ENCODE measurements around the gene CDA. TPM values are rescaled to one million over a fixed set of nuclear protein-coding genes. Genes with fewer than 3 reads are reported as not detected.

The CDA gene
- total RNA-seq, 1 experiment from 2014 or later: 0.62 TPM

GRCh38 chr1:20578062-20578461, 10.8 kb upstream of the CDA start:
- intact Hi-C loops (cut with micrococcal nuclease; ENCODE audit: unreplicated experiment) (no loop called here), in situ Hi-C loops (cut with HindIII; ENCODE audit: low pct_unique_long_range_greater_than_20kb, low sequenced_read_pairs) (no loop called here)
- no TSS peak for BruUV-seq (replicated peaks)
- no peak overlapping the region for H3K27ac ChIP-seq (ENCODE audit: low read length)
- H3K4me3 ChIP-seq (ENCODE audit: low read depth in 2 of 2, low read length in 2 of 2): no peak overlapping the region
- DNase-seq (ENCODE audit: low read depth, low spot score) (no peak), ATAC-seq (no peak)
- 0 out of 2 replicates have a peak, but pooled peaks cover 3% of the 10 kb centered on the region for H3K4me1 ChIP-seq (ENCODE audit: control insufficient read depth, insufficient read depth, low read length)
- H3K9me3 ChIP-seq (ENCODE audit: control insufficient read depth, insufficient read depth, low read depth, low read length): no peaks in the 10 kb centered on the region
- ChIA-PET POLR2A (no interaction called here), CTCF (no interaction called here)
- H3K27me3 ChIP-seq (ENCODE audit: control insufficient read depth, insufficient read depth, low read length): no peaks in the 10 kb centered on the region
- TF ChIP-seq TCF7L2 (IDR thresholded peaks at IDR 0.05; ENCODE audit: low read depth, low read length): no peak
- H3K36me3 ChIP-seq (ENCODE audit: control insufficient read depth, insufficient read depth, low read length): no peaks in the 10 kb centered on the region

DNA sequence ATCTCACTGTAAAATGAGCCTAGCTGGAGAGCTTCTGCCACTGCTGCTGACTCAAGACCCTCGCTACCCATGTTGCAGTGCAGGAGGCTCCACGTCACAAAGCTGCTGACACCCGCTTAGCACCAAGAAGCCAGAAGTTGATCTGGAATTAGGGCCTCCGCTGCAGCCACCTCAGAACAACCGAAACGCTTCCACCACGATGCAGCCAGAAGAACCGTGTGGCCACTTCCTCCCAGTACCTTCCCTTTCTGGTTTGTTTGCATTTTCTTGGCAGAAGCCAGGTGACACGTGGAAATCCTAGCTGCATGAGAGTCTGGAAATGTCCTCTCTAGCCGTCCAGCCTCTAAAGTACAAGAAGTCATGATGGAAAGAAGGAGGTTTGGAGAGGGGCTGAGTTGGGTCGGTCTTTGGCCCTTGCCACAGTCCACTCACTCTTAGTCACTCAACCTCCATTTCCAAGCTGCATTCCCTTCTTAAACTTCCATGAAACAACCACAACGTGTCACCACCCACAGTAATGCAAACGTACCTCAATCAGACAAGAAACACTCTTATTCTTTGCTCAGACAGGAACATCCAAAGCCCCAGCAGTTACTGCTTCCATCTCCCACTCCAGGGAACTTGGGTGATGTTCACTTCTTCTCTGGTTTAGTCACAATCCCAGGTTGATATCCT, 10.0 kb upstream of the CDA start:
- H3K4me3 ChIP-seq (ENCODE audit: low read depth in 2 of 2, low read length in 2 of 2): no peak overlapping the region
- in situ Hi-C loops (cut with HindIII; ENCODE audit: low pct_unique_long_range_greater_than_20kb, low sequenced_read_pairs): no loop called here
- H3K27me3 ChIP-seq (ENCODE audit: control insufficient read depth, insufficient read depth, low read length): no peaks in the 10 kb centered on the region
- BruUV-seq (replicated peaks): no TSS peak
- ChIA-PET CTCF (no interaction called here), POLR2A (no interaction called here)
- H3K4me1 ChIP-seq (ENCODE audit: control insufficient read depth, insufficient read depth, low read length): 0 out of 2 replicates have a peak, but pooled peaks cover 3% of the 10 kb centered on the region
- no peak for ATAC-seq
- no peaks in the 10 kb centered on the region for H3K36me3 ChIP-seq (ENCODE audit: control insufficient read depth, insufficient read depth, low read length)
- H3K27ac ChIP-seq (ENCODE audit: low read length): no peak overlapping the region
- no peak for DNase-seq (ENCODE audit: low read depth, low spot score)
- intact Hi-C loops (cut with micrococcal nuclease; ENCODE audit: unreplicated experiment): no loop called here
- no peaks in the 10 kb centered on the region for H3K9me3 ChIP-seq (ENCODE audit: control insufficient read depth, insufficient read depth, low read depth, low read length)
- no peak for TF ChIP-seq POLR2AphosphoS5 (IDR thresholded peaks at IDR 0.05; ENCODE audit: low read depth, low read length)
- TF ChIP-seq TCF7L2 (IDR thresholded peaks at IDR 0.05; ENCODE audit: low read depth, low read length): no peak
- TF ChIP-seq, protein P1, sequence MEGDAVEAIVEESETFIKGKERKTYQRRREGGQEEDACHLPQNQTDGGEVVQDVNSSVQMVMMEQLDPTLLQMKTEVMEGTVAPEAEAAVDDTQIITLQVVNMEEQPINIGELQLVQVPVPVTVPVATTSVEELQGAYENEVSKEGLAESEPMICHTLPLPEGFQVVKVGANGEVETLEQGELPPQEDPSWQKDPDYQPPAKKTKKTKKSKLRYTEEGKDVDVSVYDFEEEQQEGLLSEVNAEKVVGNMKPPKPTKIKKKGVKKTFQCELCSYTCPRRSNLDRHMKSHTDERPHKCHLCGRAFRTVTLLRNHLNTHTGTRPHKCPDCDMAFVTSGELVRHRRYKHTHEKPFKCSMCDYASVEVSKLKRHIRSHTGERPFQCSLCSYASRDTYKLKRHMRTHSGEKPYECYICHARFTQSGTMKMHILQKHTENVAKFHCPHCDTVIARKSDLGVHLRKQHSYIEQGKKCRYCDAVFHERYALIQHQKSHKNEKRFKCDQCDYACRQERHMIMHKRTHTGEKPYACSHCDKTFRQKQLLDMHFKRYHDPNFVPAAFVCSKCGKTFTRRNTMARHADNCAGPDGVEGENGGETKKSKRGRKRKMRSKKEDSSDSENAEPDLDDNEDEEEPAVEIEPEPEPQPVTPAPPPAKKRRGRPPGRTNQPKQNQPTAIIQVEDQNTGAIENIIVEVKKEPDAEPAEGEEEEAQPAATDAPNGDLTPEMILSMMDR (IDR thresholded peaks at IDR 0.05): no peak
- no peak for TF ChIP-seq REST (IDR thresholded peaks at IDR 0.05; ENCODE audit: insufficient read depth in 1 of 2, low read depth in 2 of 2, low read length in 1 of 2)
- TF ChIP-seq SIN3A (IDR thresholded peaks at IDR 0.05; ENCODE audit: borderline replicate concordance, insufficient read depth, low read depth, low read length): no peak

- Histone ChIP-seq H3K27ac (ENCODE audit: low read length) (no peak overlapping the region), H3K4me3 (ENCODE audit: low read depth in 2 of 2, low read length in 2 of 2) (no peak overlapping the region), H3K27me3 (ENCODE audit: control insufficient read depth, insufficient read depth, low read length) (no peaks in the 10 kb centered on the region), H3K9me3 (ENCODE audit: control insufficient read depth, insufficient read depth, low read depth, low read length) (no peaks in the 10 kb centered on the region), H3K4me1 (ENCODE audit: control insufficient read depth, insufficient read depth, low read length) (peaks cover 3% of the 10 kb centered on the region; the same call in 1 of the 2 replicates), H3K36me3 (ENCODE audit: control insufficient read depth, insufficient read depth, low read length) (no peaks in the 10 kb centered on the region)
- in situ Hi-C loops (cut with HindIII; ENCODE audit: low pct_unique_long_range_greater_than_20kb, low sequenced_read_pairs): no loop called here
- intact Hi-C loops (cut with micrococcal nuclease; ENCODE audit: unreplicated experiment): no loop called here
- ChIA-PET POLR2A (no interaction called here), CTCF (no interaction called here)
- no peak for DNase-seq (ENCODE audit: low read depth, low spot score)
- TF ChIP-seq REST (IDR thresholded peaks at IDR 0.05; ENCODE audit: insufficient read depth in 1 of 2, low read depth in 2 of 2, low read length in 1 of 2): no peak
- TF ChIP-seq SIN3A (IDR thresholded peaks at IDR 0.05; ENCODE audit: borderline replicate concordance, insufficient read depth, low read depth, low read length): no peak
- TF ChIP-seq TCF7L2 (IDR thresholded peaks at IDR 0.05; ENCODE audit: low read depth, low read length): no peak
- TF ChIP-seq, protein P1 (IDR thresholded peaks at IDR 0.05): no peak
- TF ChIP-seq POLR2AphosphoS5 (IDR thresholded peaks at IDR 0.05; ENCODE audit: low read depth, low read length): no peak
- BruUV-seq (replicated peaks): no TSS peak
- ATAC-seq: no peak
Measured at GRCh38 chr1:20584890-20585289, 4.0 kb upstream of the CDA start.

All from Panc1 (cell line).